CD14-positive monocyte (primary cell): ENCODE results near the gene FAM184A. TPM values are rescaled to one million over a fixed set of nuclear protein-coding genes. Genes with fewer than 3 reads are reported as not detected.

ENCODE experiments used
- DNase-seq, 3 donors: peaks; one replicate each; pipeline ENCODE4 v3.0.0-alpha.2; 2011 to 2022
- H2AFZ ChIP-seq: 2 replicates; pipeline ENCODE4 v1.6.0; 2012; ENCODE audit warnings: mild to moderate bottlenecking, low read depth, low read length, inconsistent platforms; ENCODE audit not compliant: insufficient read depth, poor library complexity, severe bottlenecking
- H3K27ac ChIP-seq, 2 donors: 1 replicate in 1 of 2; 2 replicates in 1 of 2; pipeline ENCODE4 v1.5.1; 2012 to 2013; ENCODE audit warnings: low read length in 2 of 2, control low read depth in 1 of 2, inconsistent platforms in 1 of 2, low read depth in 1 of 2, mild to moderate bottlenecking in 1 of 2
- H3K27me3 ChIP-seq, 2 donors: one replicate each; pipeline versions ENCODE4 v1.6.0 to v1.6.1; 2011 to 2013; ENCODE audit warnings: low read length in 2 of 2; ENCODE audit not compliant: control insufficient read depth in 2 of 2, insufficient read depth in 2 of 2
- H3K36me3 ChIP-seq, 2 donors: replicated peaks in 1 of 2; 1 replicate in 1 of 2; 2 replicates in 1 of 2; pipeline versions ENCODE4 v1.5.1 to v1.6.1; 2012 to 2013; ENCODE audit warnings: low read length in 2 of 2, control low read depth in 1 of 2, inconsistent platforms in 1 of 2, mild to moderate bottlenecking in 1 of 2; ENCODE audit not compliant: insufficient read depth in 2 of 2, control insufficient read depth in 1 of 2
- H3K4me1 ChIP-seq, 2 donors: 1 replicate in 1 of 2; 2 replicates in 1 of 2; pipeline versions ENCODE4 v1.5.1 to v1.6.1; 2012 to 2013; ENCODE audit warnings: low read length in 2 of 2, control low read depth in 1 of 2, inconsistent platforms in 1 of 2, mild to moderate bottlenecking in 1 of 2, moderate library complexity in 1 of 2; ENCODE audit not compliant: insufficient read depth in 2 of 2, control insufficient read depth in 1 of 2
- H3K4me2 ChIP-seq: replicated peaks from 2 replicates; pipeline ENCODE3; 2012; ENCODE audit warnings: low read length, moderate library complexity, mild to moderate bottlenecking; ENCODE audit not compliant: poor library complexity, severe bottlenecking; ENCODE audit errors: extremely low read depth
- H3K4me3 ChIP-seq, 3 experiments: fragments of 200-600 bp in 1 of 3; sonication (generic) in 1 of 3; replicated peaks in 1 of 3; 1 replicate in 2 of 3; 2 replicates in 1 of 3; pipeline ENCODE4 v1.5.1; 2011 to 2013; ENCODE audit warnings: low read length in 3 of 3, mild to moderate bottlenecking in 3 of 3, control low read depth in 2 of 3, low read depth in 2 of 3, inconsistent platforms in 1 of 3, moderate library complexity in 1 of 3
- H3K79me2 ChIP-seq: 2 replicates; pipeline ENCODE4 v1.6.0; 2012; ENCODE audit warnings: mild to moderate bottlenecking, control low read depth, inconsistent platforms, low read length, moderate library complexity; ENCODE audit not compliant: insufficient read depth
- H3K9ac ChIP-seq: 2 replicates; pipeline ENCODE4 v1.6.0; 2017; ENCODE audit warnings: low read length, mild to moderate bottlenecking; ENCODE audit not compliant: insufficient read depth, poor library complexity, severe bottlenecking
- H3K9me3 ChIP-seq, 2 donors: replicated peaks in 1 of 2; 1 replicate in 1 of 2; 2 replicates in 1 of 2; pipeline versions ENCODE4 v1.5.1 to v1.6.1; 2012 to 2013; ENCODE audit warnings: low read length in 2 of 2, control low read depth in 1 of 2; ENCODE audit not compliant: control insufficient read depth in 1 of 2, insufficient read depth in 1 of 2
- H4K20me1 ChIP-seq: 2 replicates; pipeline ENCODE4 v1.6.0; 2012; ENCODE audit warnings: mild to moderate bottlenecking, low read length, control low read depth, moderate library complexity; ENCODE audit not compliant: insufficient read depth
- H3K27ac Mint-ChIP-seq, 7 donors: one replicate each; pipeline ENCODE4 v1.8.0; 2020; ENCODE audit warnings: mild to moderate bottlenecking in 7 of 7, mixed read lengths in 7 of 7, moderate library complexity in 6 of 7, inconsistent platforms in 2 of 7
- H3K27me3 Mint-ChIP-seq, 3 donors: one replicate each; pipeline ENCODE4 v1.8.0; 2021 to 2022; ENCODE audit warnings: low read depth in 3 of 3, mild to moderate bottlenecking in 3 of 3, mixed read lengths in 3 of 3, moderate library complexity in 3 of 3, inconsistent platforms in 1 of 3
- H3K36me3 Mint-ChIP-seq, 2 donors: one replicate each; pipeline ENCODE4 v1.8.0; 2020; ENCODE audit warnings: mixed read lengths in 2 of 2, inconsistent platforms in 1 of 2, mild to moderate bottlenecking in 1 of 2
- H3K4me1 Mint-ChIP-seq: one replicate; pipeline ENCODE4 v1.8.0; 2020; ENCODE audit warnings: mild to moderate bottlenecking, mixed read lengths
- H3K4me3 Mint-ChIP-seq, 2 donors: one replicate each; pipeline ENCODE4 v1.8.0; 2020; ENCODE audit warnings: mild to moderate bottlenecking in 2 of 2, mixed read lengths in 2 of 2, moderate library complexity in 1 of 2
- H3K9me3 Mint-ChIP-seq, 7 donors: one replicate each; pipeline ENCODE4 v1.8.0; 2020 to 2022; ENCODE audit warnings: mixed read lengths in 7 of 7, mild to moderate bottlenecking in 6 of 7, moderate library complexity in 6 of 7, inconsistent platforms in 2 of 7
- CTCF ChIP-seq: fragments of 200-600 bp; IDR thresholded peaks from one replicate; pipeline ENCODE4 v1.8.0; 2022; ENCODE audit warnings: antibody characterized with exemption, mild to moderate bottlenecking
- WGBS: methylation state at CpG from one replicate; pipeline ENCODE4 v1.1.5; 2013; ENCODE audit warnings: missing lambda C conversion rate; ENCODE audit not compliant: insufficient coverage; 5-methylcytosine and 5-hydroxymethylcytosine counted together
- intact Hi-C, 2 donors: fragments of 100-400 bp; cut with micrococcal nuclease; formaldehyde crosslinking; loops; one replicate each; pipeline versions ENCODE4 v1.15.0 to v1.15.1; 2023
- polyA plus RNA-seq, 3 donors: library from polyadenylated mRNA; depleted of rRNA in 1 of 3; unstranded in 2 of 3; stranded (reverse) in 1 of 3; fragments of 300-500 nt in 2 of 3; fragments of >200 nt in 1 of 3; fragmentation: Illumina TruSeq in 2 of 3; gene quantifications; 1 replicate in 2 of 3; 2 replicates in 1 of 3; pipeline ENCODE4 v1.2.3, GENCODE V29; 2012 to 2021

Gene FAM184A
- polyA plus RNA-seq, 3 donors = not detected

GRCh38 chr6:119096721-119097565 lies 18.5 kb upstream of the FAM184A start:
- no peaks in the 10 kb centered on the region for H3K9me3 ChIP-seq
- peak overlapping the region in 3 of 7 donors; percentile 20 to 38 (median 24) for H3K27ac Mint-ChIP-seq
- no peak overlapping the region for H3K4me3 Mint-ChIP-seq
- H3K36me3 Mint-ChIP-seq = no peaks in the 10 kb centered on the region
- H2AFZ ChIP-seq = no peak overlapping the region
- peaks cover 12% of the 10 kb centered on the region for H3K4me1 Mint-ChIP-seq
- DNase-seq = no peak
- no peak overlapping the region for H3K4me2 ChIP-seq
- peaks cover 0 to 2% (median 0%) of the 10 kb centered on the region in 7 donors for H3K9me3 Mint-ChIP-seq
- no peaks in the 10 kb centered on the region for H4K20me1 ChIP-seq
- H3K36me3 ChIP-seq = no peaks in the 10 kb centered on the region
- H3K9ac ChIP-seq = no peak overlapping the region
- no peaks in the 10 kb centered on the region for H3K27me3 ChIP-seq
- H3K27ac ChIP-seq = no peak overlapping the region
- 29% methylated on average over 3 of the region's 6 CpGs for WGBS
- peaks cover 4 to 5% of the 10 kb centered on the region in 2 donors for H3K4me1 ChIP-seq
- peaks cover 0 to 4% (median 3%) of the 10 kb centered on the region in 3 donors for H3K27me3 Mint-ChIP-seq
- H3K4me3 ChIP-seq = no peak overlapping the region
- intact Hi-C loops = no loop called here
- H3K79me2 ChIP-seq = no peaks in the 10 kb centered on the region
- TF ChIP-seq CTCF = no peak

- WGBS = no CpG with 5 or more reads among the region's 2 CpGs
- Histone ChIP-seq H3K27ac (no peak overlapping the region), H3K9ac (no peak overlapping the region), H4K20me1 (no peaks in the 10 kb centered on the region), H2AFZ (no peak overlapping the region), H3K79me2 (no peaks in the 10 kb centered on the region), H3K36me3 (no peaks in the 10 kb centered on the region), H3K9me3 (no peaks in the 10 kb centered on the region), H3K4me3 (no peak overlapping the region), H3K4me1 (no peaks in the 10 kb centered on the region), H3K4me2 (no peak overlapping the region), H3K27me3 (no peaks in the 10 kb centered on the region)
- Mint-ChIP-seq H3K27ac (no peak overlapping the region), H3K36me3 (no peaks in the 10 kb centered on the region), H3K4me1 (no peaks in the 10 kb centered on the region), H3K27me3 (peaks cover 0 to 4% (median 0%) of the 10 kb centered on the region in 3 donors), H3K9me3 (peaks cover 0 to 3% (median 0%) of the 10 kb centered on the region in 7 donors), H3K4me3 (no peak overlapping the region)
- TF ChIP-seq CTCF = no peak
- intact Hi-C loops = no loop called here
- DNase-seq = no peak
Observed at GRCh38 chr6:119090256-119090655, 11.8 kb upstream of the FAM184A start.
